Measurements from ENCODE around the gene ZNF564. TPM values are rescaled to one million over a fixed set of nuclear protein-coding genes. Genes with fewer than 3 reads are reported as not detected.

The ZNF564 gene
- total and polyA plus RNA-seq, 9 donors = 7.2 to 23.2 (median 15.2) TPM

- no peak for DNase-seq
- WGBS, 3 donors = 5 to 9% (median 7%) methylated on average over 11 of the region's 11 CpGs
- no peaks in the 10 kb centered on the region for H3K27me3 ChIP-seq
- peaks cover 2% of the 10 kb centered on the region for H3K4me1 ChIP-seq (ENCODE audit: insufficient read depth)
- intact Hi-C loops (cut with DNase I) = no loop called here
- no peaks in the 10 kb centered on the region for H3K36me3 ChIP-seq
- H3K27ac ChIP-seq = peak overlapping the region in 1 of 2 donors; percentile 42
- no peak for TF ChIP-seq POLR2A (IDR thresholded peaks at IDR 0.05)
- no peak for TF ChIP-seq CTCF (IDR thresholded peaks at IDR 0.05)
- no peak for TF ChIP-seq EP300 (IDR thresholded peaks at IDR 0.05)
- H3K9me3 ChIP-seq = no peaks in the 10 kb centered on the region
- peak overlapping the region; percentile 92 for H3K4me3 ChIP-seq
These were observed 66.2 kb downstream of the ZNF564 start for GRCh38 chr19:12485052-12485416.

GRCh38 chr19:12484371-12485051 lies 66.8 kb downstream of the ZNF564 start, which contains the start of gene ZNF709:
Gene ZNF709 (minus strand): TSS chr19:12484816. CDS start chr19:12484657, 159 bp downstream.
- Histone ChIP-seq H3K36me3 (no peaks in the 10 kb centered on the region), H3K27me3 (no peaks in the 10 kb centered on the region), H3K4me3 (peak within 1 kb of the TSS; percentile 92), H3K27ac (peak within 1 kb of the TSS; percentile 36 to 57), H3K4me1 (ENCODE audit: insufficient read depth) (peaks cover 2% of the 10 kb centered on the region), H3K9me3 (no peaks in the 10 kb centered on the region)
- peak; percentile 89 to 95 (median 94) for DNase-seq
- WGBS, 3 donors = 0 to 1% (median 0%) methylated on average over 45 to 53 of the region's 53 CpGs
- intact Hi-C loops (cut with DNase I) = no loop called here
- no peak for TF ChIP-seq EP300 (IDR thresholded peaks at IDR 0.05)
- peak; percentile 53 for TF ChIP-seq POLR2A (IDR thresholded peaks at IDR 0.05)

- intact Hi-C loops (cut with DNase I) = no loop called here
- WGBS, 3 donors = 0% methylated on average over 13 of the region's 13 CpGs
- Histone ChIP-seq H3K36me3 (no peaks in the 10 kb centered on the region), H3K4me1 (ENCODE audit: insufficient read depth) (peaks cover 2% of the 10 kb centered on the region), H3K4me3 (peak overlapping the region; percentile 92), H3K9me3 (no peaks in the 10 kb centered on the region), H3K27ac (peak overlapping the region; percentile 36 to 57), H3K27me3 (no peaks in the 10 kb centered on the region)
- TF ChIP-seq POLR2A (IDR thresholded peaks at IDR 0.05) = no peak
- TF ChIP-seq CTCF (IDR thresholded peaks at IDR 0.05) = no peak
- TF ChIP-seq EP300 (IDR thresholded peaks at IDR 0.05) = no peak
- DNase-seq = no peak
These were observed 67.3 kb downstream of the ZNF564 start for GRCh38 chr19:12484011-12484370.

- TF ChIP-seq CTCF (IDR thresholded peaks at IDR 0.05) (no peak), POLR2A (IDR thresholded peaks at IDR 0.05) (no peak), EP300 (IDR thresholded peaks at IDR 0.05) (no peak)
- WGBS, 3 donors = 71 to 82% (median 73%) methylated on average over 2 of the region's 2 CpGs
- intact Hi-C loops (cut with DNase I) = no loop called here
These were observed 68.8 kb downstream of the ZNF564 start for GRCh38 chr19:12482509-12482886.

GRCh38 chr19:12481781-12482508 lies 69.3 kb downstream of the ZNF564 start:
- H3K27me3 ChIP-seq = no peaks in the 10 kb centered on the region
- H3K4me1 ChIP-seq (ENCODE audit: insufficient read depth) = peaks cover 2% of the 10 kb centered on the region
- H3K36me3 ChIP-seq = no peaks in the 10 kb centered on the region
- TF ChIP-seq EP300 (IDR thresholded peaks at IDR 0.05) = no peak
- no peak for TF ChIP-seq POLR2A (IDR thresholded peaks at IDR 0.05)
- no peak for TF ChIP-seq CTCF (IDR thresholded peaks at IDR 0.05)
- DNase-seq = no peak
- 72 to 81% (median 81%) methylated on average over 4 of the region's 4 CpGs for WGBS, 3 donors
- no peak overlapping the region for H3K4me3 ChIP-seq
- no peaks in the 10 kb centered on the region for H3K9me3 ChIP-seq
- intact Hi-C loops (cut with DNase I) = no loop called here
- no peak overlapping the region for H3K27ac ChIP-seq

More at GRCh38 chr19:12482509-12482886, 68.8 kb downstream of the ZNF564 start:
- Histone ChIP-seq H3K36me3 (no peaks in the 10 kb centered on the region), H3K27ac (no peak overlapping the region), H3K4me3 (no peak overlapping the region), H3K9me3 (no peaks in the 10 kb centered on the region), H3K27me3 (no peaks in the 10 kb centered on the region), H3K4me1 (ENCODE audit: insufficient read depth) (peaks cover 2% of the 10 kb centered on the region)
- no peak for DNase-seq

Data from ovary (tissue), 9 donors.